GM12891 (cell line): ENCODE results near the gene XRRA1.
A peak's percentile ranks its signal among the peaks of the same experiment; 100 is the strongest.

Experiments used
- DNase-seq: peaks from one replicate; pipeline ENCODE4 v3.0.0; 2011; ENCODE audit warnings: low spot score; ENCODE audit not compliant: insufficient read length
- FAIRE-seq: peaks from 2 replicates; lab custom pipeline; 2011; peaks lifted over from hg19 to GRCh38; lab: Jason Lieb, UNC
- PAX5 ChIP-seq: IDR thresholded peaks from 2 replicates; pipeline ENCODE4 v1.6.1; 2011; ENCODE audit warnings: low read length, moderate library complexity, mild to moderate bottlenecking; ENCODE audit not compliant: insufficient read depth, severe bottlenecking
- POLR2A ChIP-seq: IDR thresholded peaks from 2 replicates; pipeline ENCODE4 v1.6.1; 2011; ENCODE audit warnings: low read depth, low read length, control low read depth
- POLR2AphosphoS5 ChIP-seq: IDR thresholded peaks from 2 replicates; pipeline ENCODE4 v1.6.1; 2011; ENCODE audit warnings: low read depth, low read length, control low read depth
- POU2F2 ChIP-seq: IDR thresholded peaks from 2 replicates; pipeline ENCODE4 v1.6.1; 2011; ENCODE audit warnings: low read depth, mild to moderate bottlenecking, control low read depth, low read length, moderate library complexity
- SPI1 ChIP-seq: IDR thresholded peaks from 2 replicates; pipeline ENCODE4 v1.6.1; 2011; ENCODE audit warnings: low read depth, low read length, control low read depth
- TAF1 ChIP-seq: IDR thresholded peaks from 2 replicates; pipeline ENCODE4 v1.6.1; 2011; ENCODE audit warnings: low read depth, low read length, control low read depth

The XRRA1 gene

DNA sequence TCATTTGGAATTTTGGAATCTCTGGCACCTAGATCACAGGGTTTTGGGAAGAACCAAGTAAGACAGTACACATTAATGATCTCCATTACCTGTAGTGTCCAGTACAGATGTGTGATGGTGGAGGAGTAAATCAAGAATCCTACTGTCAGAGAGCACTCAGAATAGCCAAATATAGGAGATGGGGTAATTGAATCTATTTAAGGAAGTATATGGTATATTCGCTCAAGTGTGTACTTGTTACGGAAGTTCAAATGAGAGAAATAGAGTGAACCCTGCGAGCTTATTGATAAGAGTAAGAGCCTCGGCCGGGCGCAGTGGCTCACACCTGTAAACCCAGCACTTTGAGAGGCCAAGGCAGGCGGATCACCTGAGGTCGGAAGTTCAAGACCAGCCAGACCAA is 2.3 kb upstream of the XRRA1 start:
- FAIRE-seq, result no peak
- no peak for DNase-seq
- no peak for TF ChIP-seq PAX5

DNA sequence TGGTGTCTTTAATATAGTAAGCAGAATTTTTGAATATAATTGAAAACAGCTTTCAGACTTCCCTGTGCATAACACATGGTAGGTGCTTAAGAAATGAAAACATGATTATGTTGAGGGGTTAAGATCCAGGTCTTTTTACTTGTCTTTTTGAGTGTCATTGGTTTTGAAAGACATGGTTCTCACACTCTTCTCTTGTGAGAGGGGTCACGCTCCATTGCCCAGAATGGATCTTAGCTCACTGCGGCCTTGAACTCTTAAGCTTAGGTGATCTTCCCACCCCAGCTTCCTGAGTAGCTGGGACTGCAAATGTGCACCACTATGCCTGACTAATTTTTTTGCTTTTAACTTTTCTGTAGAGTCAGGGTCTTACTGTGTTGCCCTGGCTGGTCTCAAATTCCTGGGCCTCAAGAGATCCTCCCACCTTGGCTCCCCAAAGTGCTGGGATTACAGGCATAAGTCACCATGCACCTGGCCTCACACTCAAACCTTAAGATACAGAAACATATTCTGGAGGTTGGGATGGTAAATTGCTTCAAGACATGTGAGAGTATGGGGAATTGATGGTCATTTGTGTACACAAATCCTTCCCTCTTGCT is 1.6 kb upstream of the XRRA1 start:
- TF ChIP-seq PAX5 (peak; percentile 95), SPI1 (no peak), TAF1 (no peak), POLR2AphosphoS5 (no peak)
- no peak for DNase-seq
- FAIRE-seq, result peak; percentile 59

DNA sequence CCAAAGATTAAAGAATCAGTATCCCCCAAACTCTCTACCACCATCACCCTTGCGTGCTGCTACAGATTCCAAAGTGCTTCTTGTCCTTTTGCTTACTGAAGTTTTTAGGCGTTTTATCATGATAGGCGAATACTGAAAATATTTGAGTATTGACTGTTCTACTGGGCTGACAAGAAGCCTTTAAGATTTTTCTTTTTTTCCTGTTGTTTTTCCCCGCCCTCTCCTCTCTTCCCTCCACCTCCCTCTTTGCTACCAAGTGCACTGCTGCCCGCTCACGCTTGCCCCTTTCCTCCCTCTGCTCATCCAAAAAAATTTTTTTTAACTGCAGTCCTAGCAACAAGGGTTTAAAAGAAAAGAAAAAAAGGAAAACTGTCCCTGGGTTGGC is 854 bp upstream of the XRRA1 start:
- TF ChIP-seq SPI1 (no peak), POU2F2 (no peak), POLR2A (no peak), TAF1 (no peak), POLR2AphosphoS5 (no peak), PAX5 (no peak)
- DNase-seq (no peak), FAIRE-seq (no peak)

DNA sequence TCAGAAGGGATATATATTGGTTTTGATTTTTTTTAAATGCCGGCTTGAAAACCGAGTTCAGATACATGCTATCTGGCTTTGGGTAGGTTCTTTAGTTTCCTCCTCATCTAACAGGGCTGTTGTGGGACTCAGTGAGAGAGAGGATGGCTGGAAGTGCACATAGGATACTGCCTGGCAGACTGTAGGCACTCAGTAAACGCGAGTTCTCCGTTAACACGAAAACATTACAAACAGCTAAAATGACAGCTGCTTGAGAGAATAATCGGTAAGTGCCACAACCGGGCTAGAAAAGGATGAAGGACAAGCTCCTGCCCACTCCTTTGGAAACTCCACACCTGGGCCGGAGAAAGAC is 369 bp downstream of the XRRA1 start:
- FAIRE-seq (no peak), DNase-seq (no peak)
- TF ChIP-seq TAF1 (no peak), POLR2AphosphoS5 (no peak), POLR2A (no peak), POU2F2 (no peak), SPI1 (no peak), PAX5 (no peak)

DNA sequence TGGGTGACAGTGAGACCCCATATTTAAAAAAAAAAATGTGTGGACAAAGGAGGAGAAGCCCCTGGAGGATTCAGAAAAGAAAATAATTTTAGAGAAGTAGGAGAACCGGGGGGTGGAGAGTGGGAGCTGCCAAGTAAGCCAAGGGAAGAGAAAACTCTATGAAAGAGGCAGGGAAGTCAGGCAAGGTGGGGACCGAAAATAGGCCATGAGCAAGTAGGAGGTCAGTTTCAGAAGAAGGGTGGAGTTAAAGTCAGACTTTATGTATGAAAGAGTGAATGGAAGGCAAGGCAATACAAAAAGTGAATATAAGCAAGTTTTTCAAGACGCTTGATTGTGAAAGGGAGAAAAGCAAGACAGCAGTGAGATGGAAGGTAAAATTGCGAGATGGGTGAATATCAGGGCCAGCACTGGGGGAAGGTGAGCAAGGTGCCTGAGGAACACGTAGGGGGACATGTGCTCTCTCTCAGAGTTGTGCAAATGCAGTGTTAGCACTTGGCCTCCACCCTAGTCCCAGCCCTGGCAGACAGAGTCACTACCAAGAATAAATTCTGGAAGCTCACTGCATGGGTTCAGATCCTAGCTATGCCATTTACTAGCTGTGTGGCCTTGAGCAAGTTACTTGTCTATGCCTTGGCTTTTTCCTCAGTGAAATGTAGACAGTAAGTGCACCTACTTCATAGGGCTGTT is 6.7 kb downstream of the XRRA1 start:
- DNase-seq, result no peak
- TF ChIP-seq SPI1 (no peak), POLR2AphosphoS5 (no peak), POLR2A (no peak), TAF1 (no peak), POU2F2 (no peak), PAX5 (no peak)
- FAIRE-seq, result no peak

DNA sequence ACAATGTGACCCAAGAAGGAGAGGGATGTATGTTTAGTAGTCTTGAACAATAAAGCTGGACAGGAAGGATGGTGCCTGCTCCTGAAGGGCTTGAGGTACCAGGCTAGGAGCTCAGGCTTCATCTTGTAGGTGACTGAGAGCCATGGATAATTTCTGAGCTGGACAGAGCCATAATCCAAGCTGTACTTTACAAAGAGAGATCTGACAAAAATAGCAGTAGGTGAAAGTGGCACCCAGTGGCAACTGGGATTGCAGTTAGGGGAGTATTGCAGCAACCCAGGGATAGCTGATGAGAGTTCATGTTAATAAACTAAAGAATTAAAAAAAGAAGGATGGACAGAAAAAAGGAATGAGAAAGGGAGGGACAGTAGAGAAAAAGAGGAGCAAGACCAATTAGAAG is 7.4 kb downstream of the XRRA1 start:
- no peak for TF ChIP-seq POLR2A
- no peak for TF ChIP-seq SPI1
- DNase-seq, result no peak
- FAIRE-seq, result no peak

DNA sequence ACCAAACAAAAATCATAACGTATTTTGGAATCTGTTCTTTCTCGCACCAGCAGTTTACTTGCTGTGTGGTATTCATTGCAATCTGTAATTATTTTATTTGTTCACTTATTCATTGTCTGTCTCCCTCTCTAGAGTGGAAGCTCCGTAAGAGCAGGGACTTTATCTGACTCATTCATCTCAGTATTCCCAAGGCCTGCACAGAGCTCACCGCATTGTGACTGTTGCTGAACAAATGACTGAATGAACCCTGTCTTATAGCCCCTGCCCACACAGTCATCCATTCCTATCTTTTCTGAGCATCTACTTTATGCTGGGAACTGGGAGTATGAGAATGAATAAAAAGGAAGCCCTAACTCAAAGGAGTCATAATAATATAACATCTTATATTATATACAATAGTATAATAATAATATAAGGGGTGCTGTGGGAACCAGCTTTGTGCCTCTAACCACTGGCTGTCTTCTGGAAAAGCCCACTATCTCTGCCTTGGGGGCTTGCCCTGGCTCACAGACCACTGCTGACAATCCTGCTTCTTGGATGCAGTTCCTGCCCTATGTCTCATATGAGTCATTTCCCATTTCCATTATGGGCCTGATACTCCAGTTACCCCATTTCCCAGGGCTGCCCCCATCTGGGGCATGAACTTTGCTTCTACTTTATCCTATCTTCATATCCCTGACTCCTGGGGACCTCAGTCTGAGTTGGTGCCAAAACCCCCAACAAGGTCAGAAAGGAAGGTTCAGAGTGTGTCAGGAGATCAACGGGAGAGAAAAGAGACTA is 11.0 kb downstream of the XRRA1 start:
- FAIRE-seq, result no peak
- DNase-seq, result no peak
- TF ChIP-seq POLR2AphosphoS5 (no peak), POLR2A (no peak), POU2F2 (no peak), SPI1 (no peak), TAF1 (no peak), PAX5 (no peak)

DNA sequence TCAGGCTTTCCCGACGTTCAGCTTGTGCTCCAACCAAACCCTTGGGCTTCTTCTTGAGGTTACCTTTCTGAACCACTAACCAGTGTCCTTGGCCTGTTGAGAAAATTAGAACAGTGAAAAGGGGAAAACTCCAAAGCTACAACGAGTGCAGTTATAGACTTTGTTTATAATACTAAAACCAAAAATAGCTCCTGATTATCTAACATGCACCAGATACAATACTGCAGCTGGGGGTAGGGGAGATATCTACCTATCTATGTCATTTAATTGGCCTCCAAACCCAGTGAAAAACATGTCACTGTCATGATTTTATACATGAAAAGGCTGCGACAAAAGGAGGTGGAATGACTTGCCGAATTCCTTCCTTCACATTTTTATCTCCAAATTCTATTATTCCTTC is 11.9 kb downstream of the XRRA1 start:
- FAIRE-seq (no peak), DNase-seq (no peak)
- TF ChIP-seq POLR2AphosphoS5, result no peak
- no peak for TF ChIP-seq PAX5
- no peak for TF ChIP-seq SPI1
- TF ChIP-seq TAF1, result no peak
- no peak for TF ChIP-seq POU2F2
- TF ChIP-seq POLR2A, result no peak

DNA sequence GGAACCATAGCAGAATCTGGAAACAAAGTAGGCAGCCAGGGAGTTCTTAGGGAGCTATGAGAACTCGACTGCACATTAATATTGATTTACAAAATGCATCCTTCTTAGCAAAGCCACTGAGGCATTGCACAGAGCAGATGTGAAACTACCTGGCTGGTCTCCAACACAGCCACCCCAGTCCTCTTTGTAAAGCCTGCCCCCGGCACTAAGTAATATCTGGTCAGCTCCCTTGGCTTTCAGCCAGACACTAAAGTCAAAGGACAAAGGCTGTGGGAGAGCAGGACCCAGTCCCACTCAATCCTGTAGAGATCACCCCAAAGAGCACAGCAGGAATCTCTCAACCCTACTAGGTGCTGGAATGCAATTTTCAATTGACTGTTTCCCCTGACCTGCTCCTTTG is 12.8 kb downstream of the XRRA1 start:
- FAIRE-seq (no peak), DNase-seq (no peak)
- no peak for TF ChIP-seq PAX5
- TF ChIP-seq TAF1, result no peak
- no peak for TF ChIP-seq POLR2AphosphoS5
- TF ChIP-seq POLR2A, result no peak
- TF ChIP-seq SPI1, result no peak
- TF ChIP-seq POU2F2, result no peak

DNA sequence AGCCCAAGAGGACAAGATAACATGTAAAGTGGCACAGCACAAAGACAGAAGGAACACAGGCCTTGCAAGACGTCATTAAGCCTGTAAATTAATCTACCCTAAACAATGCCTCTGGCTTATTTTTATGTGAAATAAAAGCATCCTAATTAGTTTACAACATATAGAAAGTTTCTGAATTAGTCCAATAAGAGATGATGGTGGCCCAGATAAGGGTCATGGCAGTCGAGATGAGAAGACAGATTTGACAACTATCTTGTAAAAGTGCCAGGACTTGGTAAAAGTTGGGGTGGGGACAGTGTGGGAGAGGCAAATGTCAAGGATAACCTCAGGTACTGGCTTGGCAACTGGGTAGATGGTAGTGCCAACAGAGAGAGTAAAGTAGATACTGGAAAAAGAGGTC is 13.6 kb downstream of the XRRA1 start:
- DNase-seq (no peak), FAIRE-seq (no peak)
- TF ChIP-seq POLR2A, result no peak
- TF ChIP-seq SPI1, result no peak
- no peak for TF ChIP-seq POLR2AphosphoS5
